Measurements from ENCODE around the gene FLYWCH2.

Gene FLYWCH2, protein sequence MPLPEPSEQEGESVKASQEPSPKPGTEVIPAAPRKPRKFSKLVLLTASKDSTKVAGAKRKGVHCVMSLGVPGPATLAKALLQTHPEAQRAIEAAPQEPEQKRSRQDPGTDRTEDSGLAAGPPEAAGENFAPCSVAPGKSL

DNA sequence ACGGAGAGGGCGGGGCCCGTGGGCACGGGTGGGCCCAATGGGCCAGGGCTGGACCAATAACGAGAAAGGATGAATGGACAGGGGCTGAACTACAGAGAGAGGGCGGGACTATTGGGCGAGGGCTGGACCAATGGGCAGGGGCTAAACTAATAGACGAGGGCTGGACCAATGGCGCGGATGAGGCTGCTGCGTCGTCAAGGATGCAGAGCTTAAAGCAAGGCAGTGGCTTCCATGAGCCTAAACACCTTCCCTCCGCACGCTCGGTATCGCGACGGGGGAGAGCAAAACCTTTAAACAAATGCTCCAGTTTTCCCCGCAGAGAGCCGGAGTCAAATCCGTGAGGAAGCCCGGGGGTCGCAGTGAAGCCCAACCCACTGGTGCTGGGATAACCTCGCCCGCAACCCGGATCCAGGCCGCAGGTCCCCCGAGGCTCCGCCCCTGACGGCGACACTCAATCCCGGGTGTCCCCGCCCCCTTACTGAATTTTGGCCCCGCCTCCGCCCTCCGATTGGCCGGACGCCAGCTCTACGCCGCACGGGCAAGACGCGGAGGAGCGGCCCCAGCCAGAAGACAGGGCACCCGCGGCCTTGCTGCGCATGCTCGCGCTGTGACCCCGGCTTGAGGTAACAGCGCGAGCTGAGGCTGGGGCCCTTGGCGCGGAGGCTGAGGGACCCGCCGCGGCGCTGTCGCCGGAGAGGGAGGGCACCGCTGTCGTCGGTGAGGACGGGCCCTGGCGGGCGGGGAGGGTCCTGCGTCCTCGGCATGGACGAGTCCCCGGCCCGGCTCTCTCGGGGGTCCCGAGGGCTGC, at the start of gene FLYWCH2:
Gene FLYWCH2, plus strand, starts transcription at position 566 of the 808 bp plus-strand sequence. CDS start 13,235 bp downstream, outside the sequence.
- peak; percentile 97 for DNase-seq (ENCODE audit: low spot score)

DNA sequence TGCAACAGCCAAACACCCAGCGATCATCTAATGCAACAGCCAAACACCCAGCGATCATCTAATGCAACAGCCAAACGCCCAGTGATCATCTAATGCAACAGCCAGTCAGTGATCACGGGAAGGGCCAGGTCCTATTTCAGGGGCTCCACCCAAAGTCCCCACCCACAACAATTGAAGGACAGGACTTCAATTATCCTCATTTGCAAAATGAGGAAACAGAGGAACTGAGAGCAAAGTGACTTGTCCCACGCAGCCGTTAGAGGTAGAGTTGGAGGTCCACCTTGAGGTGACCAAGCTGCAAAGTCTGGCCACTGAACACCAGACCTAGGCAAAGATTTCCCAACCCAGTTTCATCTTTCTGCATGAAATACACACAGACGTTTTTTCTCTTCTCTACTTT, 49.2 kb upstream of the FLYWCH2 start:
- no peak for DNase-seq (ENCODE audit: low spot score)

DNA sequence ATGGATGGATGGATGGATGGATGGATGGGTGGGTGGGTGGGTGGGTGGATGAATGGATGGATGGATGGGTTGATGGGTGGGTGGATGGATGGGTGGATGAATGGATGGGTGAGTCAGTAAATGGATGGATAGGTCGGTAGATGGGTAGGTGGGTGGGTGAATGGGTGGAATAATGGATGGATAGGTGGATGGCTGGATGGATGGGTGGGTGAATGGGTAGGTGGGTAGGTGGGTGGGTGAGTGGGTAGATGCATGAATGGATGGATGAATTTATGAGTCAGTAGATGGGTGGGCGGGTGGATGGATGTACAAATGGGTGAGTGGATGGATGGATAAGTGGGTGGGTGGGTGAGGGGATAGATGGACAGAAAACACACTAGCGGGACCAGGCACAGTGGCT, 48.0 kb upstream of the FLYWCH2 start:
- DNase-seq (ENCODE audit: low spot score): no peak

DNA sequence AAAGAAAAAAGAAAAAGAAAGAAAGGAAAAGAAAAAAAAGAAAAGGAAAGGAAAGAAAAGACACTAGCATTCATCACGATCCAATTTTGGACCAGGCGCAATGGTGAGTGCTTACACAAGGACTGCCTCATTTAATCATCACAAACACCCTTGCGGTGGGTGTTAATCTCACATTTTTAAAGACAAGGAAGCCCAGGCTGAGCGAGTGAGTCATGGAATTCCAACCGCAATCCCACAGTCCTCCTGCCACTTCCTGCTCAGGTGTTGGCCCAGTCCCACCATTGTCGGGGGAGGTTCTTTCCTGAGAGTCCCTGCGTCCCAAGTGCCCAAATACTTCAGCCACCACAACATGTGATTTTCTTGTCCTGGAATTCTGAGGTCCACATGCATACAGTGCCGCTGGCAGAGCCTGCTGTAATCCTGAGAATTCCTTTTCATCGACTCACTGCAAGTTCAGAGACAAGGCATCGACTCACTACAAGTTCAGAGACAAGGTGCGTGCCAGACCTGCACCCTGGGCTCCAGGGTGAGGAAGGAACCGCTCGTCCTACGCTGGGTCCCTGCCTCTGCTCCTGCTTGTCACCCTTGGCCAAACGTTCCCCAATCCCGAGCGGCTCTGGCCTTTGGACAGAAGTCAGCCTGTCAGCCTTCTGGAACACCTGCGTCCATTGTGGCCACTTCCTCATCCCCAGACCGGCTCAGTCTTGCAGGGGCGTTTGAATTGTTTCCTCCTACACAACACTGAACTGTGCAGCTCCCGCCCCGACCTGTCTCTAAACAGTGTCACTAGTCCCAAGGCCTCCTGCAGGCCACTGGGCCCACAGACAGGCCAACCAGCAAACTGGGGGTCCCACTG, 47.1 kb upstream of the FLYWCH2 start:
- peak; percentile 53 for DNase-seq (ENCODE audit: low spot score)

DNA sequence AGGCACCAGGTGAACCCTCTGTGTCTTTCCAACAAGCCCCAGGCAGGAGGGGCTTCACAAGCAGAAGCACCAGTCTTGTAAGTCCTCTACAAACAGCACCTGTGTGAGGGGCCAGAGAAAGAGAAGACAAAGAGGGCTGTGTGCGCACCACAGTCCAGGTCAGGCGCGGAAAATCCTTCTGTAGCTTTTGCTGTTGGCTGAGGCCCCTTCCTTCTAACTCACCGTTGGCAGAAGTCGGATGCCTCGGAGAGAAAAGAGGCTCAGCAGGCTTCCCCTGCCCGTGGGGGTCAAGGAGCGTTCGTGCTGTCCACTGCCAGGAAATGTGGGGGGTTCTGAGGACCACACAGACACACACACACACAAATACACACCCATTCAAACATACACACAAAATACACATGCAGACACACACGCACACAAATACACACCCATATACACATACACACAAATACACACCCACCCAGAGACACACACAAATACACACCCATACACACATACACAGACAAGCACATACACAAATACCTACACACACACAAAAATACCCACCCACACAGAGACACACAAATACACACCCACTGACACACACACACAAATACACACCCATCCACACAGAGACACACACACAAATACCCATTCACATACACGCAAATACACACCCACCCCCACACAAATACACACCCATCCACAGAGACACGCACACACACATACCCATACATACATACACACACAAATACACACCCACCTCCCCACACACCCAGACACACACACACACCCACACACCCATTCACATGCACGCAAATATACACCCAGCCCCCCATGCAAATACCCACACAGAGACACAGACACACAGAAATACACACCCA, 46.1 kb upstream of the FLYWCH2 start:
- DNase-seq (ENCODE audit: low spot score): no peak

DNA sequence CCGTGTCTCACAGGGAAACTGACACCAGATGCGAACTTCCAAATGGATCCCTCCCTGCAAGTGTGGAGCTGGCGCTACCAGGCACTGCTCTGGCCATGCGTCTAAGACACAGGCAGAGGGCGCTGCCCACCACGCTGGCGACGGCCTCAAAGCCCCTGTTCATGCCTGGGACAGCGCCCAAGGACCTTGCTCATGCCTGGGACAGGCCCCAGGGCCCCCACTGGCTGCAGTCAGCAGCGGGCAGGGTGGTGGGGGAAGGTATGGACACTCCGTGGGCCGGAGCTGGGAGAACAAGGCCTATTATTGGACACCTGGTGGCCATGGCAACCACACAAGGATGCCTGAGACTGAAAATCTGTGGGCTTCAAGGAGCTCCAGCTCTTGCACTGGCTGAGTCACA, 44.1 kb upstream of the FLYWCH2 start:
- DNase-seq (ENCODE audit: low spot score): peak; percentile 92

DNA sequence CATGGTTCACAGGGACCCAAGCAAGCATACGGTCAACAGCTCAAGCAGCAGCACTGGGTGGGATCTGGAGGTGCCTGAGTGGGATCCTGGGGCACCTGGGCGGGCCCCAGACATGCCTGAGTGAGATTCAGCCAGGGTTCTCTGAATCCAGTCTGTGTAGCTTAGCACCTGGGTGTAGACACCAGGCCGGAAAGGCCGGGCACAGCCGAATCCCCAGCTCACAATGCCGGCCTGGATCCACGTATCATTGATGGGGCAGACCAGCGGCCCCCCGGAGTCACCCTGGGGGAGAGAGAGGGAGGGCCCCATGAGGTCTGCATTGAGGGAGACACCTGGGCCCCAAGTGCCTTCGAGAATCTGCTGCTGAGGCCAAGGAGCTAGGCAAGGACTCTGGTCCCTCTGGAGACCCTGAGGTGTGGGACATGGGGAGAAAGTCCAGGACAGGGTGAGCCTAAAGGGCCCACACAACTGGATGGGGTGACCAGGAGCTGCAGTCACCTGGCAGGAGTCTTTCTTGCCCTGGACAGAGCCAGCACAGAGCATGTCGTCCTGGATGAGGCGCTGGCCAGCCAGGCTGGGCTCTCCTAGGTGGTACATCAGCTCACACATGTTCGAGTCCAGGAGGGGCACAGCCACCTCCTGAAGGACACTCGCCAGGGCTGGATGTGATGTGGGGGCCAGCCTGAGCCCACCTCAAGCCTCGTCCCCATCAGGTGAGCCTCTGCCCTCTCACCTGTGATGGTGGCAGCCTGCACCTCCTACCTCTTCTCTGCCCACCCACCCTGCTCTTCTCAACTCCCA, 43.2 kb upstream of the FLYWCH2 start:
- no peak for DNase-seq (ENCODE audit: low spot score)

DNA sequence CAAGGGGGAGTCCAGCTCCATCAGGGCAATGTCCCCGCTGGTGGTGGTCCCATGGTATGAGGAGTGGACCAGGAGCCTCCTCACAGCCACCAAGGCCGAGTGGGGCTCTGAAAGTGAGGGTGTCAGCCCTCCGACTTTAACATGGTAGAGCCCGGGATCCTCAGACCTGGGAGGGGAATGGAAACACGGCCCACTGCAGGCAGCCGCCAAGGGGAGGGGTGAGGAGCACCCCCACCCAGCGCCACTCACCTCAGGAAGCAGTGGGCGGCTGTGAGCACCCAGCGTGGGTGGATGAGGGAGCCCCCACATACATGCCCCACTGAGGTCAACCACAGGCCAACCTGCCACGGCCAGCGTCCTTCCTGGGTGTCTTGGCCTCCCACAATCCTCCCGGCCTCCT, 42.1 kb upstream of the FLYWCH2 start:
- DNase-seq (ENCODE audit: low spot score): no peak

DNA sequence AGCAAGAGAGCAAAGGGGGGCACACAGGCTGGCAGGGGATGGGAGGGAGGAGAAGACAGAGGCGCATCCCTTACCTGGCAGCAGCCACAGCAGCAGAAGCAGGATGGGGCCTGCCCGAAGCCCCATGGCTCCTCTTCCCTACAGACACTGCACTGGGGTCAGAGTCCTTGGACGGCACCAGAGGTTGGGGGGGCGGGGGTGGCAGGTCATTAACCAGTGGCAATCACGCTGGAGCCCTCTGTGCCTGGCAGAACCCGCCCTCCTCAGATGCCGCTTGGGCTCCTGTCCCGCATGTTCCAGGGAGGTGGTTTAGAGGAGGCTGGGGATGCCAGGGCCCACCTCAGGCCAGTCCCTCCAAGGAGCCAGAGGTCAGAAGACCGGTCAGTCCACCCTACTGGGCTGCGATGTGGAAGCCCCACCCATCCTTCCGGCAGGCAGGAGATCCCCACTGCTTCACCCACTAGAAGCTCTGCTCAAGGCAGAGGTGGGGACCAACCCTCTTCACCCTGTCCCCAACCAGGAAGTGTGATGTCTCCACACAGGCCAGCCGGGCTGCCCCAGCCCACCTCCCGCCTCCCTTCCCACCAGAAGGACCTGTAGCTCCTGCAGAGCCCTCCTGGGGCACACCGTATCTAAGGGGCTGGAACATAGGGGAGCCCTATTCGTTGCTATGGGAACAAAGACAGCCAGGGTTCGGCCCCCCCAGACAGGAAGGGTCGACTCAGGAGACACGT, 41.2 kb upstream of the FLYWCH2 start:
- DNase-seq (ENCODE audit: low spot score): no peak

DNA sequence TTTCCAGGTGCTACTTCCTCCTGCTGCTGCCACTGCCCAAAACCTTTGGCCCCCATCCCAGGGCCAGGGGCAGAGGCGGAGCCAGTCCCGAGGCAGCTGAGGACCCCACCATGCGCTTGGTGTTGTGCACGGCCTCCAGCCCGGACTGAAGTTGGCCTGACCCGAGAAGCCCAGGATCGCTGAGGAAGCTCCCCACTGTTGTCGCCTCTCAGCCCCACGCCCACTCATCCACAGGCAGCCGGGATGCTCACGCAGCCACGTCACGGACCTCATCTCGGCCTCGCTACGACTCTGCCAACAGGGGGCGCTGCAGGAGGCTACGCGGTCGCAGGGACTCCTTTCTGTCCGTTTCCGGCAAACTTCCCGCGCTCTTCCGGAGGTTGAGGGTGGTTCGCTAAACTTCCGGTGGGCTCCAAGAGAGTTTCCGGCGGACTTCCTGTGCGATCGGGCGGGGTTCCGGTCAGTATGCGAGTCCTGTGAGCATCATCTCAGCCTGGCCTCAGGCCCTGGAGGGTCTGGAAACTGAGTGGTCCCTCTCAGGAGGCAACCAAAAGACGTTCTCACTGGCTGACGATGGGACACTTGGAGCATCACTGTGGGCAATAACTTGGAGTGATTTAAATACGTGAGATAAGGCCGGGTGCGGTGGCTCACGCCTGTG, 40.5 kb upstream of the FLYWCH2 start:
- DNase-seq (ENCODE audit: low spot score): peak; percentile 85

DNA sequence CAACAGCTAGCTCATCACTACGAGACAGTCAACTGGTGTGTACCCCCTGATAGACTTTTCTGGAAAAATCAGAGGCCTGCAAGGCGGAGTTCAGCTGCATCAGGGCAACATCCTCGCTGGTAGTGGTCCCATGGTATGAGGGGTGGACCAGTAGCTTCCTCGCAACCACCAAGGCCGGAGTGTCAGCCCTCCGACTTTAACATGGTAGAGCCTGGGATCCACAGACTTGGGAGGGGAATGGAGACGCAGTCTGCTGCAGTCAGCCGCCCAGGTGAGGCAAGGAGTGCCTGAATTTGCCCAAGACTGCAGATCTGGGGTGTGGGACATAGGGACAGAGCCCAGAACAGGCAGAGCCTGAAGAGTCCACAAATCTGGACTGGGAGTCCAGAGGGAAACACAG, 39.5 kb upstream of the FLYWCH2 start:
- DNase-seq (ENCODE audit: low spot score): no peak

DNA sequence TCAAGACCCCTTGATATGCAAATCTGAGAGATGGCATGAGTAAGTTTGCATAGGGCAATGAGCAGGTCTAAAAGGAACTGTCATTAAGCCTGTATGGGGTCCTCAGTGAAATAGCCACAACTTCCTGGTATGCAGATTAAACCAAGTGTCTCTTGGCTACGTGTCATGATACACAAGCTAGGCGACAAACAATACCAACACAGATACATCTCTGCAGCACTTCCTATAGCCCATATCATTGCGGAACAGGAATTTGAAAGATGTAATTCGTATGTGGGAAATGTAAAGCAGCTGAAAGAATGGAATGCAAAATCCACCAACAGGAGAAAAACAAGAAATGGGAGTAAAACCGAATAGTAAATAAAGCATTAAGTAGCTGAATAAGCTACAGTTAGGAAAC, 37.9 kb upstream of the FLYWCH2 start:
- DNase-seq (ENCODE audit: low spot score): no peak

DNA sequence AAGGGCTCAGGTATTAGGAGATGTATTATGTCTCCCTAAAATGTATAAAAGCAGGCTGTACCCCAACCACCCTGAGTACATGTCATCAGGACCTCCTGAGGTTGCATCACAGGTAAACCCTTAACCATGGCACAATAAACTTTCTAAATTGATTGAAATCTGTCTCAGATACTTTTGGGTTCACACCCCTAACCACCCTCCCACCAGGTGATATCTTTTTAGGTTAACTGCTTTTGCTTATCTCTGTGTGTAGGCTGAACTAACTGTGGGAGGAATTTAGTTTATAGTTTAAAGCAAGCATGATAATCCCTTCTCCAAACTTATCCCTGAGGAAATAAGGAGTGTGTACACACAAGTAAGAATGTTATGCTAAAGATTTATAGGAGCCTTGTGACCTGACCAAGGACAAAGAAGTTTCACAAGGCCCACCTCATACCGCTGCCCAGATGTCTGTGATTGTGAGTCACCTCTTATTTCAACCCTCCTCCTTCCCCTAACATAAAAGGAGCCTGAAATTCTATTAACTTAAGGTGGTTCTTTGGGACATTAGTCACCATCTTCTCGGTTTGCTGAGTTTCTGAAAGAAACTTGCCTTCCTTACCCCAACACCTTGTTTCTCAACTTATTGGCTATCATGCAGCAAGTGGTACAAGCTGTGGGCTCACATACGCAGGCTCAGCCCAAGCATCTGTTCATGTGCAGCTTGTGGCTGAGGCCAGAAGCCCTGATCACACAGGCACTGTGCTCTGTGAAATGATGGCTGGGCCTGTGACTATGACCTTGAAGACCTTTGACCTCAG, 36.3 kb upstream of the FLYWCH2 start:
- DNase-seq (ENCODE audit: low spot score): peak; percentile 3

DNA sequence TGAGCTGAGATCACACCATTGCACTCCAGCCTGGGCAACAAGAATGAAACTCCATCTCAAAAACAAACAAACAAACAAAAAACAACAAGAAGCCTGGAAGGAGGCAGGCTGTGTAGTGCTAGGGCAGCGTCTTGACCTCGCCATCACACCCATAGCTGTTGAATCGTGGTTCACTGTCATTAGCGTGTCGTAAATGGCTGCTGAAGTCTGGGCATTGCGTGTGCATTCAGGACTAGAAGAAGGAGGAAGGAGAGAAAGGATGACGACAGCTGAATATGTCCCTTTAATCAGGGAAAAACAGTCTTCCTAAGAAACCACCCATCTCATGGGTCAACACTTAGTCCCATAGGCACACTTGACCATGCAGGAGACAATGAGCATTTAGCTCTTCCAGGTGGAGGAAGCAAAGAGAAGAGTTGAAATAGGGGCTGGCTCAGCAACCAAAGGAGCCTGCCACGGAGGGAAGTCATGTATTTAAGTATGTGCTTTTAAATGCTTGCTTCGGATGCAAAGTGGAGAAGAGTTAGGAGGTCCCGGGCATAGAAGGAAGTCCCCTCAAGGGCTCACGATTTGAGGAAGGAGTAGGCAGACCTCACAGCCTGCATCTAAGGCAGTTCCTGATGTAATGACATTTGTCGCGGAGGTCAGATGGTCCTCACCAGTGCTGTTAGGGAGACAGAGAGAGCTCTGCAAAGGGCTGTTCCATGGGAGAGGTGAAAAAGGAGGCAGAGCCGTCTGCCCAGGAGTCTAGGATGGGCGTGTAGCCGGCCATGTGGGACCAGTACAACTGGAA, 33.9 kb upstream of the FLYWCH2 start:
- peak; percentile 6 for DNase-seq (ENCODE audit: low spot score)

DNA sequence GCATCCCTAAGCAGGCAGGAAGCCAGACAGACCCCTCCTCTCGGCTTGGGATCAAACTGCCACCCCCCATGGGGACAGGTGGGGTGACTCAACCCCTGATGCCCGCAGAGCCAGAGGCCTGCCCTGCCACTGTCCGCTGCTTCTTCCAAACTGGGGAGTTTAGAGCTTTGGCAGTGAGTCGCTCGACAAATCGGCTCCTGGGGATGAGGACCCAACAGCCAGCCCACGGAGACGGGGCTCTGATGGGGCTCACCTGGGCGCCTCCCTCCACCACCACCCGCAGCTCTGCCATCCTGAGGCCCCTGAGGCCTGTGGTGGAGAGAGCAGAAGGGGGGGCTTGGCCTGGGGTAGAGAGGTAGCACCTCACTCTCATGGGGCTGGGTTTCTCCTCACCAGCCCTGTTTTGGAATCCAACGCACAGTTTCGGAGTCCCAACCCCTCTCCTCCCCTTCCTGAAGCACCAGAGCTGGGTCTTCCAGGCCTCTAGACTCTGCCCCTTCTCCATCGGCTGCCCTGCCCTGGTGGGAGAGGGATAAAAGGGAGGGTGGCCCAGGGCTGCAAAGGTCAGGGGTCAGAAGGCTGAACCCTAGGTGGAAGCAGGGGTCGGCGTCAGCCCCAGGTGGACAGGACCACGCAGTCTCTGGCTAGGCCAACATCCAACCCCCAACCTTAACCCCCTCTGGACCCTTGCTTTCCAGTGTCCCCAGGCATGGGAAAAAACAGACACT, 30.8 kb upstream of the FLYWCH2 start:
- DNase-seq (ENCODE audit: low spot score): peak; percentile 7

DNA sequence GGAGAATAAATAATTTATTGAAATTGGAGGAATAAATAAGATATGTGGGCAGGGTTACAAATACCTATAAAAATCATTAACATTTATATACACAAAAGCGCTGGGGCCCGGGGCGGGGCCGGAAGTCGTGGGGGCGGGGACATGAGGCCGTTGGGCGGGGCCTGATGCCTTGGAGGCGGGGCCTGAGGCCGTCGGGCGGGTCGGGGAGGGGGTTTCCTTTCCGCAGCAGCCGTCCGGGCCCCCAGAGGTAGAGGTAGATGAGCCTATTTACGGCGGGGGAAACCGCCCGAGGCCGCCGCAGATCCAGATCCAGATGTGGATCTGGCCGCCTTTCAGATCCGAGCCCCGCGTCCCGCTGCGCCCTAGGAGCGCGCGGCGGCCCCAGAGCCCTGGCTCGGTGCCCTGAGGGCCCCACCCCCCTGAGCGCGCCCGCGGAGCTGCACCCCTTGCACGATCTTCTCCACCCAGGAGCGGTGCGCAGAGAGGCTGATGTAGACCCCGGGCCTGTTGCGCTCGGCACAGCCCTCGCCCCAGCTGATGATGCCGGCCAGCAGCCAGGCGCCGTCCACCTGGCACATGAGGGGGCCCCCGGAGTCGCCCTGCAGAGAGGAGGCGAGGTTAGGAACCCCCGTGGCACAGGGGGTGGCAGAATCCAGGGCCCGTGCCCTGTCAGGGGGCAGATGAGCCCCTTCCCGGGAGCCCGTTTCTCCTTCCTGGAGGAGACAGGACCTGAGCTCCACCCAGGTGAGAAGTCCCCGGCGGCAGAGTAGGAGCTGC, 30.1 kb upstream of the FLYWCH2 start:
- DNase-seq (ENCODE audit: low spot score): peak; percentile 65

Measured in iPS-NIHi11 (cell line).